ENCODE measurements around the gene NR6A1. TPM values are rescaled to one million over a fixed set of nuclear protein-coding genes. Genes with fewer than 3 reads are reported as not detected.
A peak's percentile ranks its signal among the peaks of the same experiment; 100 is the strongest.

Gene NR6A1
- total RNA-seq (2021): 164 to 222 TPM (median 218 TPM) in 3 replicates
- percentile 90 among the genes with signal in this experiment for Bru-seq, nascent RNA
- long read RNA-seq, experiment 1, full-length matches to known transcripts: 14 of 134 reads
- long read RNA-seq, experiment 1, partial matches to known transcripts: 10 of 134 reads
- long read RNA-seq, experiment 1, other reads (novel, unspliced or antisense): 110 of 134 reads
- long read RNA-seq, experiment 2, partial matches to known transcripts: 0 of 128 reads
- long read RNA-seq, experiment 2, other reads (novel, unspliced or antisense): 126 of 128 reads
- long read RNA-seq, experiment 3, partial matches to known transcripts: 0 of 1 reads
- long read RNA-seq, experiment 3, other reads (novel, unspliced or antisense): 1 of 1 reads

DNA sequence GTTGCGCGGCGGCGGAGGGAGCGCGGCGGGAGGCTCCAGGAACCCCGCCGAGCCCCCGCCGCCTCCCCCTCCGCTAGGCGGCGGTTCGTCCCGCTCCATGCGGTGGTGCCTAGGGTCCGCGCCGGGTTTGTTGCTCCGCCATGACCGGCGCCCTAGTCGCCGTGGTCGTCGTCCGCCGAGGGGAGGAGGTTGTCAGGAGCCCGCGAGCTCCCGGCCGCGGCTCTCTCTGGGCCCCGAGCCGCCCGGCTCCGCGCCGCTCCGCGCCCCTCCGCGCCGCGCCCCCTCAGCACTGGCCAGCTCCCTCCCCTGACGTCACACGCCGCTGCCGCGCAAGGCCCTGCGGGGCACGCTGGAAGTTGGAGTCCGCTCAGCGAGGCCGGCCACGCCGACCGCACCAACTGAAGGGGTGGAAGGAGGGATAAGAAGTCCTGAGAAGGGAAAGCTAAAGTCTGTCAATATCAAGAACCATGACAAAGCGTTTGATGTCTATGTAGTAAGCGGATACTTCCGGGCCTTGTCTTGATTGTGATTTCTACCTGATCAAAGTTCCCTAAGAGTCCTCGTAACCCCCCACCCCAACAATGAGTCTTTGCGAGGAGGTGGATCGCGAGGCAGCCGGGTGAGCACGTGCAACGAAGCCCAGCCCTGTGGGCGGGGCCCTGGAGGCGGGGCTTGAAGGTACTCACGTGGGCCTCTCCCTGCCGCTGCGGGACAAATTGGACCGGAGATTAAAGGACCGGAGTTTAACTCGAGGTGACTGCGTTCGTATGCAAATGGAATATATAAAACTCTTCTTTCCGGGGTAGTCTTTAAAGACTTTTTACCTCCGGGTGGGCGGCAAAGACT is at the start of gene NR6A1:
NR6A1 (minus strand) TSS at position 291 of the 846 bp plus-strand sequence.
- ATAC-seq: peak; percentile 81
- peaks cover 42% of the 10 kb centered on the region for H3K4me1 Mint-ChIP-seq
- TF ChIP-seq SMAD4 (CRISPR knock-in tag; IDR thresholded peaks at IDR 0.05) (no peak), TEAD1 (CRISPR knock-in tag; IDR thresholded peaks at IDR 0.05) (peak; percentile 7; the same call in 1 of the 2 replicates), TP53 (CRISPR knock-in tag; IDR thresholded peaks at IDR 0.05) (peak; percentile 67; the same call in 1 of the 2 replicates), HMGXB4 (CRISPR knock-in tag; IDR thresholded peaks at IDR 0.05) (peak; percentile 80; the same call in 1 of the 2 replicates), GRHL2 (CRISPR knock-in tag; IDR thresholded peaks at IDR 0.05; ENCODE audit: insufficient replicate concordance, severe bottlenecking) (no peak), FOXK1 (CRISPR knock-in tag; IDR thresholded peaks at IDR 0.05) (peak; percentile 76; the same call in 1 of the 2 replicates), PRDM15 (CRISPR knock-in tag; IDR thresholded peaks at IDR 0.05) (peak; percentile 51; the same call in 1 of the 2 replicates), OVOL2 (CRISPR knock-in tag; IDR thresholded peaks at IDR 0.05; ENCODE audit: borderline replicate concordance) (no peak), SP1 (CRISPR knock-in tag; conservative IDR thresholded peaks at IDR 0.05) (peak; percentile 76), ZBTB43 (CRISPR knock-in tag; IDR thresholded peaks at IDR 0.05) (no peak), ZNF121 (CRISPR knock-in tag; IDR thresholded peaks at IDR 0.05) (no peak), SMAD3 (CRISPR knock-in tag; IDR thresholded peaks at IDR 0.05; ENCODE audit: borderline replicate concordance) (no peak), RELA (CRISPR knock-in tag; IDR thresholded peaks at IDR 0.05; ENCODE audit: borderline replicate concordance) (no peak), USF1 (CRISPR knock-in tag; IDR thresholded peaks at IDR 0.05) (peak; percentile 90), RORB (CRISPR knock-in tag; IDR thresholded peaks at IDR 0.05) (no peak), ZBTB21 (CRISPR knock-in tag; IDR thresholded peaks at IDR 0.05; ENCODE audit: borderline replicate concordance) (peak; percentile 59; the same call in 1 of the 2 replicates), ZNF263 (CRISPR knock-in tag; IDR thresholded peaks at IDR 0.05; ENCODE audit: low read depth) (no peak), SOX15 (CRISPR knock-in tag; IDR thresholded peaks at IDR 0.05) (no peak), ZNF317 (CRISPR knock-in tag; IDR thresholded peaks at IDR 0.05; ENCODE audit: borderline replicate concordance, low read depth) (no peak)
- TF ChIP-seq, protein P1, sequence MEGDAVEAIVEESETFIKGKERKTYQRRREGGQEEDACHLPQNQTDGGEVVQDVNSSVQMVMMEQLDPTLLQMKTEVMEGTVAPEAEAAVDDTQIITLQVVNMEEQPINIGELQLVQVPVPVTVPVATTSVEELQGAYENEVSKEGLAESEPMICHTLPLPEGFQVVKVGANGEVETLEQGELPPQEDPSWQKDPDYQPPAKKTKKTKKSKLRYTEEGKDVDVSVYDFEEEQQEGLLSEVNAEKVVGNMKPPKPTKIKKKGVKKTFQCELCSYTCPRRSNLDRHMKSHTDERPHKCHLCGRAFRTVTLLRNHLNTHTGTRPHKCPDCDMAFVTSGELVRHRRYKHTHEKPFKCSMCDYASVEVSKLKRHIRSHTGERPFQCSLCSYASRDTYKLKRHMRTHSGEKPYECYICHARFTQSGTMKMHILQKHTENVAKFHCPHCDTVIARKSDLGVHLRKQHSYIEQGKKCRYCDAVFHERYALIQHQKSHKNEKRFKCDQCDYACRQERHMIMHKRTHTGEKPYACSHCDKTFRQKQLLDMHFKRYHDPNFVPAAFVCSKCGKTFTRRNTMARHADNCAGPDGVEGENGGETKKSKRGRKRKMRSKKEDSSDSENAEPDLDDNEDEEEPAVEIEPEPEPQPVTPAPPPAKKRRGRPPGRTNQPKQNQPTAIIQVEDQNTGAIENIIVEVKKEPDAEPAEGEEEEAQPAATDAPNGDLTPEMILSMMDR (IDR thresholded peaks at IDR 0.05): no peak
- TF ChIP-seq, protein P2, sequence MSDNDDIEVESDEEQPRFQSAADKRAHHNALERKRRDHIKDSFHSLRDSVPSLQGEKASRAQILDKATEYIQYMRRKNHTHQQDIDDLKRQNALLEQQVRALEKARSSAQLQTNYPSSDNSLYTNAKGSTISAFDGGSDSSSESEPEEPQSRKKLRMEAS (CRISPR knock-in tag; IDR thresholded peaks at IDR 0.05): peak; percentile 90
- TF ChIP-seq, protein P3, sequence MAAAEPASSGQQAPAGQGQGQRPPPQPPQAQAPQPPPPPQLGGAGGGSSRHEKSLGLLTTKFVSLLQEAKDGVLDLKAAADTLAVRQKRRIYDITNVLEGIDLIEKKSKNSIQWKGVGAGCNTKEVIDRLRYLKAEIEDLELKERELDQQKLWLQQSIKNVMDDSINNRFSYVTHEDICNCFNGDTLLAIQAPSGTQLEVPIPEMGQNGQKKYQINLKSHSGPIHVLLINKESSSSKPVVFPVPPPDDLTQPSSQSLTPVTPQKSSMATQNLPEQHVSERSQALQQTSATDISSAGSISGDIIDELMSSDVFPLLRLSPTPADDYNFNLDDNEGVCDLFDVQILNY (CRISPR knock-in tag; IDR thresholded peaks at IDR 0.05): peak; percentile 87
- TF ChIP-seq, protein P4, sequence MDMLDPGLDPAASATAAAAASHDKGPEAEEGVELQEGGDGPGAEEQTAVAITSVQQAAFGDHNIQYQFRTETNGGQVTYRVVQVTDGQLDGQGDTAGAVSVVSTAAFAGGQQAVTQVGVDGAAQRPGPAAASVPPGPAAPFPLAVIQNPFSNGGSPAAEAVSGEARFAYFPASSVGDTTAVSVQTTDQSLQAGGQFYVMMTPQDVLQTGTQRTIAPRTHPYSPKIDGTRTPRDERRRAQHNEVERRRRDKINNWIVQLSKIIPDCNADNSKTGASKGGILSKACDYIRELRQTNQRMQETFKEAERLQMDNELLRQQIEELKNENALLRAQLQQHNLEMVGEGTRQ (CRISPR knock-in tag; IDR thresholded peaks at IDR 0.05): peak; percentile 85

More for the DNA sequence above, at the start of gene NR6A1:
- CTCF ChIA-PET: interaction anchor here (0.6 to 12.2 kb wide), 35 partner anchors 8 to 601 kb away, joined by 3 to 935 read pairs (median 5); partner anchors contain the start of genes ARPC5L, RPL35, SCAI and WDR38
- Mint-ChIP-seq H3K36me3 (no peaks in the 10 kb centered on the region), H3K27me3 (ENCODE audit: low read depth) (peaks cover 11% of the 10 kb centered on the region), H3K9me3 (no peaks in the 10 kb centered on the region), H3K27ac (peak within 1 kb of the TSS; percentile 98), H3K4me3 (peak within 1 kb of the TSS; percentile 85)
- POLR2A ChIA-PET: interaction anchor here (1.0 to 3.4 kb wide), 7 partner anchors 8 to 470 kb away, joined by 3 to 14 read pairs (median 7); partner anchors contain the start of genes HSPA5, RPL35 and WDR38
- DNase-seq (ENCODE audit: low spot score): peak; percentile 98

Measured in WTC11 (cell line).